Stomach (tissue), 9 donors: ENCODE data around the gene LRRC4C. TPM values are rescaled to one million over a fixed set of nuclear protein-coding genes. Genes with fewer than 3 reads are reported as not detected.
"Not testable (repeated sequence)": the region's sequence is repeated elsewhere in the genome, so short reads cannot be mapped to it uniquely, and the experiment has no call there.

Experiments
- DNase-seq, 2 donors: peaks; one replicate each; pipeline versions ENCODE4 v3.0.0 to v3.0.0-alpha.2; 2013 to 2019
- H3K27ac ChIP-seq, 5 donors: fragments of 200-600 bp in 4 of 5; sonication (generic) in 4 of 5; one replicate each; pipeline ENCODE4 v1.5.1; 2013 to 2019; ENCODE audit warnings: mild to moderate bottlenecking in 1 of 5, moderate library complexity in 1 of 5
- H3K27me3 ChIP-seq, 3 donors: fragments of 200-600 bp; sonication (generic); one replicate each; pipeline ENCODE4 v1.5.1; 2017 to 2019; ENCODE audit warnings: mixed run types in 1 of 3
- H3K36me3 ChIP-seq, 4 donors: fragments of 200-600 bp; sonication (generic); 1 replicate in 3 of 4; 2 replicates in 1 of 4; pipeline ENCODE4 v1.5.1; 2016 to 2019
- H3K4me1 ChIP-seq, 4 donors: fragments of 200-600 bp; sonication (generic); one replicate each; pipeline ENCODE4 v1.5.1; 2016 to 2019
- H3K4me3 ChIP-seq, 4 donors: fragments of 200-600 bp; sonication (generic) in 3 of 4; one replicate each; pipeline ENCODE4 v1.5.1; 2016 to 2019; ENCODE audit warnings: mild to moderate bottlenecking in 1 of 4
- H3K9me3 ChIP-seq, 4 donors: fragments of 200-600 bp; sonication (generic); one replicate each; pipeline ENCODE4 v1.5.1; 2016 to 2019
- CTCF ChIP-seq, 7 experiments: fragments of 450-650 bp in 4 of 7; fragments of 200-600 bp in 3 of 7; sonication (generic) in 3 of 7; IDR thresholded peaks; one replicate each; pipeline ENCODE4 v1.5.1; 2016 to 2019; ENCODE audit warnings: antibody characterized with exemption in 7 of 7, control low read depth in 2 of 7, mild to moderate bottlenecking in 1 of 7
- EP300 ChIP-seq: sonication (generic); formaldehyde crosslinking; IDR thresholded peaks from one replicate; pipeline ENCODE4 v1.6.1; 2017; ENCODE audit warnings: antibody characterized with exemption
- POLR2A ChIP-seq, 4 donors: fragments of 450-650 bp; IDR thresholded peaks; one replicate each; pipeline ENCODE4 v1.6.1; 2016; ENCODE audit warnings: antibody characterized with exemption in 4 of 4, control low read depth in 2 of 4, mild to moderate bottlenecking in 1 of 4, moderate library complexity in 1 of 4
- POLR2AphosphoS5 ChIP-seq, 3 donors: sonication (generic); formaldehyde crosslinking; IDR thresholded peaks; one replicate each; pipeline ENCODE4 v1.6.1; 2016; ENCODE audit warnings: antibody characterized with exemption in 3 of 3
- WGBS, 5 donors: extraction: QIAGEN DNeasy Blood & Tissue Kit in 3 of 5; methylation state at CpG; one replicate each; pipeline versions ENCODE4 v1.1.5 to v1.1.7; 2013 to 2018; 5-methylcytosine and 5-hydroxymethylcytosine counted together
- intact Hi-C: fragments of 100-400 bp; cut with DNase I; formaldehyde crosslinking; loops from one replicate; pipeline ENCODE4 v1.15.1; 2023; ENCODE audit warnings: low total_unique reads
- polyA plus RNA-seq, 3 donors: library from polyadenylated mRNA; stranded (reverse); fragments of 200-250 nt; gene quantifications; one replicate each; pipeline ENCODE4 v1.2.3, GENCODE V29; 2013
- total RNA-seq, 5 donors: library from RNA; depleted of rRNA; stranded (reverse); fragments of >200 nt; gene quantifications; one replicate each; pipeline versions ENCODE4 v1.1.0 to v1.2.3, GENCODE V29; 2014 to 2016
- donor health status: healthy with polysubstance abuse.
- donor health status: Bipolar disorder and iron deficiency.
- donor health status: healthy.

The LRRC4C gene
- total and polyA plus RNA-seq, 8 donors, result 0.31 to 3.3 (median 0.45) TPM; not detected in 4

DNA sequence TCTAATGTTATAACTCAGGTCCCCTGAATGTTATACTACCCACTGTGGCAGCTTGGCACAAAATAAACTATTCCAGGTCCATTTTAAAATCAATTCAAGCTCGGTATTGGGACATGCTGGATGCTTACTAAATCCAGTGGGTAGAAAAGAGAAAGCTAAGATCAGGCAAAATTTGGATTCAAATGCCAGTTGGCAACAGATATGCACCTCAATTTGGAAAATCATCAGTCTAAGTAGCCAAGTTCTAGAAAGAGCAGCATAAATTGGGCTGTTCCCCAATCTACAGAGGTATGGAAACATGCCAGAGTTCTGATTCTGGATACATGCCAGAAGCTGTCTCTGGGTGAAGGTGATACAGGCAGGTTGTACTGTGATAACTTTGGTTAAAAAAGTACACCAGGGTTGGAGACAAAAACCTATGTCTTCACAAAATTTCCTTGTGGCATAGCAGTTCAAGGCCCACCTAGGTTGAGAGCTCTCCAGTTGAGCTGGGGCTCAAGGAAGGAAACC lies 427.8 kb downstream of the LRRC4C start:
- DNase-seq, result no peak
- Histone ChIP-seq H3K4me1 (no peaks in the 10 kb centered on the region), H3K4me3 (no peak overlapping the region), H3K27me3 (no peaks in the 10 kb centered on the region), H3K9me3 (no peaks in the 10 kb centered on the region), H3K36me3 (no peaks in the 10 kb centered on the region), H3K27ac (no peak overlapping the region)
- TF ChIP-seq POLR2AphosphoS5 (IDR thresholded peaks at IDR 0.05) (no peak), CTCF (IDR thresholded peaks at IDR 0.05) (no peak), EP300 (no peak), POLR2A (IDR thresholded peaks at IDR 0.05) (no peak)
- intact Hi-C loops, result no loop called here
- WGBS, 5 donors, result 64 to 79% (median 72%) methylated on average over 1 of the region's 1 CpG

GRCh38 chr11:41020259-41020658 lies 439.2 kb downstream of the LRRC4C start:
- intact Hi-C loops, result no loop called here
- H3K36me3 ChIP-seq, result no peaks in the 10 kb centered on the region
- H3K9me3 ChIP-seq, result no peaks in the 10 kb centered on the region
- no peak overlapping the region for H3K4me3 ChIP-seq
- 84 to 92% (median 91%) methylated on average over 4 of the region's 4 CpGs for WGBS, 5 donors
- DNase-seq, result no peak
- H3K4me1 ChIP-seq, result no peaks in the 10 kb centered on the region
- no peaks in the 10 kb centered on the region for H3K27me3 ChIP-seq
- no peak overlapping the region for H3K27ac ChIP-seq
- TF ChIP-seq EP300, result no peak
- TF ChIP-seq POLR2A (IDR thresholded peaks at IDR 0.05), result no peak
- no peak for TF ChIP-seq POLR2AphosphoS5 (IDR thresholded peaks at IDR 0.05)
- no peak for TF ChIP-seq CTCF (IDR thresholded peaks at IDR 0.05)

DNA sequence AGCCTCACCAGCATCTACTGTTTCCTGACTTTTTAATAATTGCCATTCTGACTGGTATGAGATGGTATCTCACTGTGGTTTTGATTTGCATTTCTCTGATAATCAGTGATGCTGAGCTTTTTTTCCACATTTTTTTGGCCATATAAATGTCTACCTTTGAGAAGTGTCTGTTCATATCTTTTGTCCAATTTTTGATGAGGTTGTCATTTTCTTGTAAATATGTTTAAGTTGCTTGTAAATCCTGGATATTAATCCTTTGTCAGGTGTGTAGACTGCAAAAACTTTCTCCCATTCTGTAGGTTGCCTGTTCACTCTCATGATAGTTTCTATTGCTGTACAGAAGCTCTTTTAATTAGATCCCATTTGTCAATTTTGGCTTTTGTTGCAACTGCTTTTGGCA lies 439.8 kb downstream of the LRRC4C start:
- H3K27me3 ChIP-seq, H3K27ac ChIP-seq, intact Hi-C loops, DNase-seq, H3K9me3 ChIP-seq, H3K4me3 ChIP-seq, H3K36me3 ChIP-seq, H3K4me1 ChIP-seq: not testable (repeated sequence)

DNA sequence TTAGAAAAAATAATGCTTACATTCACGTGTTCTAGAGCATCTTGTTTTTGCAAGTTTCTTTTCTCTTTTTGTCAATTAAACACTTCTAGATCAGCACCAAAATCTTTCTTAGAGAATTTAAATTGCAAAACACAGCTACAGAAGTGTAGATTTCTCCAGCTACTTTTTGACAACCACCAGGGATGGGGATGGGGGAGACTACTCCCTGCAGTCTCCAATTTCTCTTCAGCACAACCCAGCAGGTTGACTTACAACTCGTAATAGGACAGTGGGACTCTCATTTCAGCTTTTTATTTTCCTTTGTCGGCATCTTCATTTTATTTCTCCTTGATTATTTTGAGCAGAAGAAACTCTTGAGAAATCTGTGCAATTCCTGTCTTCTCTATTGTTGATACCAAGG lies 441.2 kb downstream of the LRRC4C start:
- no peaks in the 10 kb centered on the region for H3K4me1 ChIP-seq
- H3K36me3 ChIP-seq, result no peaks in the 10 kb centered on the region
- intact Hi-C loops, result no loop called here
- no peak overlapping the region for H3K27ac ChIP-seq
- WGBS, 5 donors, result 33 to 48% (median 39%) methylated on average over 3 of the region's 3 CpGs
- H3K27me3 ChIP-seq, result no peaks in the 10 kb centered on the region
- no peak for DNase-seq
- no peak for TF ChIP-seq CTCF (IDR thresholded peaks at IDR 0.05)
- TF ChIP-seq POLR2AphosphoS5 (IDR thresholded peaks at IDR 0.05), result no peak
- TF ChIP-seq EP300, result no peak
- TF ChIP-seq POLR2A (IDR thresholded peaks at IDR 0.05), result no peak
- H3K4me3 ChIP-seq, result no peak overlapping the region
- no peaks in the 10 kb centered on the region for H3K9me3 ChIP-seq

DNA sequence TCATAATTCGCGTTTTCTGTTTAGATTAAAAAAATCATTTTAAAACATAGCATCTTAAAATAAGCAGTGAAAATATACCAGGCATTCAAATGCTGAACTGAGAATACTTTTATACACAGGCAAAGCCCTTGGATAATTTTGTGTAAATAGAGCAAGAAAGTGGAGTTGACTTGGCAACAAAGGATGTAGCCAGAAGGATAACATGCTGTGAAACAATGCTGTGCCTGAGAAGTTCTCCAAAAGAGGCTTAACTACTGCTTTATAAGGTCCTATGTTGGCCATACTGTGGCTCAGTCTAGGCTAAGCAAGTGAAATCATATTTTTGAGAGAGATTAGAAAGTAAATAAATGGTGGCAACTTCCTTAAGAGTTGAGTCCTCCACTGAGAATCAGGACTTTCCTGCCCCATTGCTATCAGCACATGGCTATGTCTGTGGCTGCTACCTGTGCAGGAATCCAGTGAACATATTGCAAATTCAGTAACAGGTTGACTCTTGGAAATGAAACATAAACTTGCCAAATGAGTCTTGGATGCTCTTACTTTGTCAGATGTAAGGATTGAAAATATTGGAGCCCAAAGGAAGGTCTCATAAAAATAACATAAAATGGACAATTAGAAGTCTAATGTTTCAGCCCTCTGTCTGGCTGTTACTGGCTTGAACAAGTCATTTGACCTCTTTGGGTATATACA lies 448.9 kb downstream of the LRRC4C start:
- Histone ChIP-seq H3K36me3 (no peaks in the 10 kb centered on the region), H3K4me3 (no peak overlapping the region), H3K9me3 (no peaks in the 10 kb centered on the region), H3K27me3 (no peaks in the 10 kb centered on the region), H3K4me1 (no peaks in the 10 kb centered on the region), H3K27ac (no peak overlapping the region)
- WGBS, 5 donors, result 60 to 78% (median 72%) methylated on average over 2 of the region's 2 CpGs
- peak in 1 of 2 donors; percentile 3 for DNase-seq
- TF ChIP-seq CTCF (IDR thresholded peaks at IDR 0.05), result no peak
- intact Hi-C loops, result no loop called here
